Transverse colon (tissue), 3 donors: Measurements from ENCODE around the gene CHMP5.
"Not testable (repeated sequence)": the region's sequence is repeated elsewhere in the genome, so short reads cannot be mapped to it uniquely, and the experiment has no call there.

ENCODE experiments used
- CTCF ChIP-seq, 5 experiments: fragments of 200-600 bp in 3 of 5; fragments of 450-650 bp in 2 of 5; sonication (generic) in 3 of 5; IDR thresholded peaks; 1 replicate in 2 of 5; 2 replicates in 3 of 5; pipeline ENCODE4 v1.5.1; 2016 to 2017; ENCODE audit warnings: antibody characterized with exemption in 5 of 5, inconsistent platforms in 3 of 5, mild to moderate bottlenecking in 2 of 5, moderate library complexity in 1 of 5
- POLR2A ChIP-seq: fragments of 450-650 bp; IDR thresholded peaks from one replicate; pipeline ENCODE4 v1.6.1; 2016; ENCODE audit warnings: antibody characterized with exemption, mild to moderate bottlenecking, moderate library complexity

GRCh38 chr9:33317136-33317535, 52.3 kb downstream of the CHMP5 start:
- TF ChIP-seq POLR2A; CTCF (IDR thresholded peaks at IDR 0.05): not testable (repeated sequence)
